ENCODE data around the gene CISD3. TPM values are rescaled to one million over a fixed set of nuclear protein-coding genes. Genes with fewer than 3 reads are reported as not detected.

Gene CISD3
- total RNA-seq, 2 donors from 2014 or later, result 24.7 to 27.4 TPM

- intact Hi-C loops (cut with DNase I), result loop anchor here in 1 of 2 donors (2.0 kb wide), 1 partner anchor 27 kb away; no protein-coding TSS in a partner anchor
- no peak for DNase-seq (ENCODE audit: low spot score)
Measured at GRCh38 chr17:38705803-38706504, 24.2 kb upstream of the CISD3 start.

DNA sequence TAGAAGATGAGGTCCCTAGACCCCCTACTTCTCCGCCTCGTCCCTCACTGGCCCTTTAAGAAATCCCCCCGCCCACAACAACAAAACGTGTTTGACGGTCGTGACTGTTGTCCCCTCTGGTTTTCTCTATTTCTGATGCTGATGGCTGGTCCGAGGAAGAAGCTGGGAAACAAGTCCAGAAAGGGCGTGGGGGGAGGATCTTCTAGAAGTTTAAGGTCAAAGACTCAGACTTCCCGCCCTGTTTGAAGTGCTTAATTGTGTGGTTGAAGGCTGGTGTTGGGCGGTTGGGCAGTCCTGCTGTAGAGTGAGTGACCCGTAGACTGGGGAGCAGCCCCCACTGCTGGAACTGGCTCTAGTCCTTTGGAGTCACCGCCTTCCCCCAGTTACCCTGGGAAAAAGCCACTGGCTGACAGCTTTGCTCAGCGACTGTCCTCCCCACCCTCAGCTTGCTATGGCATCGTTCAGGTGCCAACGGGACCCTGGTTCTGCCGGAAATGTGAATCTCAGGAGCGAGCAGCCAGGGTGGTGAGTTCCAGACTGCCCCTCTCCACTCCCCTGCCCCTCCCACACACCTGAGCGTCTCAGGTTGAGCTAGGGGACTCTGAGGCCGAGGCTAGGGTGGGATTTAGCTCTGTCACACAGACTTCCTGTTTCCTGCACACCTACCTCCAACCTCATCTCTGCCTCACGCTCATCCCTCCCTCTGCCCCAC, 23.5 kb upstream of the CISD3 start:
- intact Hi-C loops (cut with DNase I), result no loop called here

GRCh38 chr17:38707678-38708351, 22.3 kb upstream of the CISD3 start:
- DNase-seq (ENCODE audit: low spot score), result no peak
- intact Hi-C loops (cut with DNase I), result no loop called here

More for the DNA sequence above, 23.5 kb upstream of the CISD3 start:
- peak; percentile 80 for DNase-seq (ENCODE audit: low spot score)

DNA sequence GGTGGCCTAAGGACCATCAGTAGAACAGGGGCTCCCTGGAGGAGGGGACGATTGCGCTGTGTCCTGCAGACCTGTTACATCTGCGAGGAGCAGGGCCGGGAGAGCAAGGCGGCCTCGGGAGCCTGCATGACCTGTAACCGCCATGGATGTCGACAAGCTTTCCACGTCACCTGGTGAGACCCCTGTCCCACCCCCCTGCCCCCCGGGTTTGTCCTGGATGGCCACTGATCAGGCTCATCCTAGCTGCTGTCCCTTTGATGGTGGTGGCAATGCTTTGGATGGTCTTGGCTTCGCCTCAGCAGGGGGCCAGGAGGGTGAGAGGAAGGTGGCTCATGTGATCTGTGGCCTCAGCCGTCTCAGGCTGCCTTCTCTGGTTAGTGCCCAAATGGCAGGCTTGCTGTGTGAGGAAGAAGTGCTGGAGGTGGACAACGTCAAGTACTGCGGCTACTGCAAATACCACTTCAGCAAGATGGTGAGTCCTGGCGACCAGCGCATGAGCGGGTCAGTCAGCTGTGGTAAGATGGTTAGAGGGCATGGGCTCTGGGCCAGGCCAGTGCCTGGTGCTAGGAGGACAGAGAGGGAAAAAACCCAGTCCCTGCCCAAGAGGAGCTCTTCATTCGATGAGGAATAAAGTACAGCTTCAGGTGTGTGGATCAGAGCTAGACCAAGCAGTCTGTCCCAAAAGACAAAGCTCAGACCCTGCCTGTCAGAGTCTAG, 20.9 kb upstream of the CISD3 start:
- DNase-seq (ENCODE audit: low spot score), result no peak
- intact Hi-C loops (cut with DNase I), result no loop called here

DNA sequence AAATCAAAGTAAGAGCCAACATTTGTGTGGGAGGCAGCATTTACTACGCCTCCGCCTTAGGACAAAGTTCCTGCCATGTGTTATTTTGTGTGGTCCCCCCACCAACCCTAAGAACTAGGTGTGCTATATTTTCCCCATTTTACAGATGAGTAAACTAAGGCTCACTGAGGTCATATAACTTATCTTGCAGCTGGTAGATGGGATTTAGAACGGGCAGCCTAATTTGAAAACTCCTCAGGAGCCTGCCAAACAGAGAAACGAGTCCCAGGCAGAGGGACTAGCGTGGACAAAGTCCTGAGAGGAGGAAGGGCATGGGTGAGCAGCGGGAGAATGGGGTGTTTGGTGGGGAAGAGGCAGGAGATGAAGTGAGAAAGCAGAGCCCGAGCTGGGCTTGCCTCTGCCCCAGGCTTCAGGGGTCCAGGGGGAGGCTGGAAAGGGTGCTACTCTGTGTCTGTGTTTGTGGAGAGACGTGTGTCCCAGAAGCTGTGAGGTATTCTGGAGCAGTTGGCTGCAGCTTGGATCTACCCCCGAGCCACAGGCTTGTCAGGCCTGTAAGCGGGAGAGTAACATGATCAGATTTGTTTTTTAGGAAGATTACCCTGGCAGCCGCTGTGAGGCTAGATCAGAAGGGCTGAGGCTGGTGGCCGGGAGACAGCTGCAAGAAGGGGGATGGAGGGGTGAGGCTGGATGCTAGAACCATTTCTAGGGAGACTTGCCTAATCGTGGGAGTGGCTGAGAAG, 20.1 kb upstream of the CISD3 start:
- no peak for DNase-seq (ENCODE audit: low spot score)
- intact Hi-C loops (cut with DNase I), result no loop called here

DNA sequence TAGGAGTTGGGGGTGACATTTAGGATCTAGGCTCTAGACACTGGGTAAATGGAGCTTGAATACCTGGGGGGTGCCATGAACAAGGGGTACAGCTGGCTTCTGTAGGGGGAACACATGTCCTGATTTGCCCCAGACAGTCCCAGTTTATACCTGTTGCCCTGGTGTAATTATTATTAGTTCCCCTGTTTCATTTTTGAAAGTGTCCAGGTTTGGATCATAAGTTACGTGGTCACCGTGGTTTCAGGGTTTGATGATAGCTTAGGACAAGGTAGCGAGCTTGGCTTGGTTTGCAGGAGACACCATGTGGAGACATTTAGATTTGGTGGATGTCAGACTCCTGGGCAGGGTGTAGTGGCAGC, 19.6 kb upstream of the CISD3 start:
- DNase-seq (ENCODE audit: low spot score), result no peak
- intact Hi-C loops (cut with DNase I), result no loop called here

DNA sequence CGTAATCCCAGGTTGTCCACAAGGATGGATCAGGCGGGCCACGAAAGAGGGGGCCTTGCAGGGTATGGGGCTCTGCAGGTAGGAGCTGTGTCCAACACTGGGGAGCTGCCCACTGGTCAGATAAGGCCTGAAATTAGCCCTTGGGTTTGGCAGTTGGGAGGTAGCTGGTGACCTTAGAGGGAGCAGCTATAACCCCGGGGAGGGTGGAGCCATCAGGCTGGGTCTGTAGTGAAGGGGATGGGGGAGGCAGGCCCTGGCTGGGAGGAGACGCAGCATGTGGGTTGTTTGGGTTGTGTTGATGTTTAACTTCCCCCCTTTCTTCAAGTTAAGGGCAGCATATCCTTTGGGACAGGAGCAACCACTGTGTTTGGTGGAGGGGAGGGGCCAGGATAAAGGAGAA, 19.2 kb upstream of the CISD3 start:
- peak; percentile 46 for DNase-seq (ENCODE audit: low spot score)
- intact Hi-C loops (cut with DNase I), result no loop called here

GRCh38 chr17:38711792-38712571, 18.2 kb upstream of the CISD3 start:
- DNase-seq (ENCODE audit: low spot score), result no peak
- intact Hi-C loops (cut with DNase I), result no loop called here

DNA sequence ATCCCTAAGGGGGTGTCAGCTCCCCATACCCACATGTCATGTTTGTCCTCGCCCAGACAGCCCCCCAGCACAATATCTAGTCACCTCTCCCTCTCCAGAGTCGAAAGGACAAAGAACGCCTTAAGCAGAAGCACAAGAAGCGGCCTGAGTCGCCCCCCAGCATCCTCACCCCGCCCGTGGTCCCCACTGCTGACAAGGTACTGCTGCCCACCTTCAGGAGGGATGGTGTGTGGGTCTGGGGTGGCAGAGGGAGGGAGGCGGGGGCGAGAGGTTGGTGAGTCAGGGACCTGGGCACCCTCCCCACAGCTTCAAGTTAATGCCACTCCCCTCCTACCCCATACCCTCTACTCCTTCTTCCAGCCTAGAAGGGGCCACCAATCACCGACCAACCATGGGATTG, 17.5 kb upstream of the CISD3 start:
- no peak for DNase-seq (ENCODE audit: low spot score)
- intact Hi-C loops (cut with DNase I), result no loop called here

GRCh38 chr17:38713456-38714075, 16.6 kb upstream of the CISD3 start:
- no peak for DNase-seq (ENCODE audit: low spot score)
- intact Hi-C loops (cut with DNase I), result no loop called here

DNA sequence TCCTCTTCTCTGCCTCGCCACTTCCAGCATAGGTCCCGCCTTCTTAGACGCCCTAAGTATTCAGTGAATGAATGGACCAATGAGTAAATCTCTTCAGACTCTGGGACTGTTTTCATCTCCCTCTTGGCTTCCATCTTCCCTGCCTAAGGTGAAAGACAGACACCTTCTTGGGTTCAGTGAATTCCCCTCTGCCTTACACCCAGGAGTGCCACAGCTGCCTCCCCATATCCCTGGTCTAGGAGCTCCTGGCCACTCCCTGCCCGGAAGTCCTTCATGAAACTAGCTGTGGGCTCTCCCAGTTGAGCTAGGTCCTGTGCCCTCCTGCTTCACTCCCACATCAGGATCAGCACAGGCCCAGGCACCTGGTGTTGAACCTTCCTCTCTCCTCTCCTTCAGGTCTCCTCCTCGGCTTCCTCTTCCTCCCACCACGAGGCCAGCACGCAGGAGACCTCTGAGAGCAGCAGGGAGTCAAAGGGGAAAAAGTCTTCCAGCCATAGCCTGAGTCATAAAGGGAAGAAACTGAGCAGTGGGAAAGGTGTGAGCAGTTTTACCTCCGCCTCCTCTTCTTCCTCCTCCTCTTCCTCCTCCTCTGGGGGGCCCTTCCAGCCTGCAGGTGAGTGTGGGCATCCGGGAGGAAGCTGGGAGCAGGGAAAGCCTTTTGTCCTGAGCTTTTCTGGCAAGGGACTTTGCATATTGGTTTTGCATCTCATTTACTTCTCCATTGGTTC, 14.8 kb upstream of the CISD3 start:
- intact Hi-C loops (cut with DNase I), result no loop called here
- no peak for DNase-seq (ENCODE audit: low spot score)

DNA sequence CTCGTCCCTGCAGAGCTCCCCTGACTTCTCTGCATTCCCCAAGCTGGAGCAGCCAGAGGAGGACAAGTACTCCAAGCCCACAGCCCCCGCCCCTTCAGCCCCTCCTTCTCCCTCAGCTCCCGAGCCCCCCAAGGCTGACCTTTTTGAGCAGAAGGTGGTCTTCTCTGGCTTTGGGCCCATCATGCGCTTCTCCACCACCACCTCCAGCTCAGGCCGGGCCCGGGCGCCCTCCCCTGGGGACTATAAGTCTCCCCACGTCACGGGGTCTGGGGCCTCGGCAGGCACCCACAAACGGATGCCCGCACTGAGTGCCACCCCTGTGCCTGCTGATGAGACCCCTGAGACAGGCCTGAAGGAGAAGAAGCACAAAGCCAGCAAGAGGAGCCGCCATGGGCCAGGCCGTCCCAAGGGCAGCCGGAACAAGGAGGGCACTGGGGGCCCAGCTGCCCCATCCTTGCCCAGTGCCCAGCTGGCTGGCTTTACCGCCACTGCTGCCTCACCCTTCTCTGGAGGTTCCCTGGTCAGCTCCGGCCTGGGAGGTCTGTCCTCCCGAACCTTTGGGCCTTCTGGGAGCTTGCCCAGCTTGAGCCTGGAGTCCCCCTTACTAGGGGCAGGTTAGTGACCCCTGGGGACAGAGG, 13.7 kb upstream of the CISD3 start:
- intact Hi-C loops (cut with DNase I), result no loop called here
- no peak for DNase-seq (ENCODE audit: low spot score)

GRCh38 chr17:38717139-38717745, 12.9 kb upstream of the CISD3 start:
- intact Hi-C loops (cut with DNase I), result no loop called here
- no peak for DNase-seq (ENCODE audit: low spot score)

DNA sequence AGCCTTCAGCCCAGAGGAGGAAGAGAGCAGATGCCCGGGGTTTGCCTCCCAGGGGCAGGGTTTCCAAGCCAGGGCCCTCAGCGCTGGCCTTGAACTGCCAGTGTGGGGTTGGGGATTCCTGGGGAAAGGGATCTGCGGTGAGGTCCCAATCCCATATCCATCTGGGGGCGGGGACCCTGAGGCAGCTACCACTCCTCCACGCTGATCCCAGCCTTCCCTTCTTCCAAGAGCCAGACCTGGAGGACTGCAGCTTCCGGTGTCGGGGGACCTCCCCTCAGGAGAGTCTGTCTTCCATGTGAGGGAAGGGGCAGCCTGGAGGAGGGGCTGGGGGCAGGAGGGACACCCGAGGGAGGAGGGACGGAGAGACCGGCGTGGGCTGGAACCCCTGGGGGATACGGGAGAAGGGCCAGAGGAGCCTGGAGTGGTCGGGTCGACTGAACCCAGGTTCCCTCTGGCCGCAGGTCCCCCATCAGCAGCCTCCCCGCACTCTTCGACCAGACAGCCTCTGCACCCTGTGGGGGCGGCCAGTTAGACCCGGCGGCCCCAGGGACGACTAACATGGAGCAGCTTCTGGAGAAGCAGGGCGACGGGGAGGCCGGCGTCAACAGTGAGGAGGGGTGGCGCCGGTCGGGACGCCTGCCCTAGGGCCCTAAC, 10.7 kb upstream of the CISD3 start:
- intact Hi-C loops (cut with DNase I), result no loop called here
- no peak for DNase-seq (ENCODE audit: low spot score)

GRCh38 chr17:38719943-38720641, 10.0 kb upstream of the CISD3 start:
- no peak for DNase-seq (ENCODE audit: low spot score)
- intact Hi-C loops (cut with DNase I), result no loop called here
